ENCODE results near the gene MID1.

The MID1 gene

DNA sequence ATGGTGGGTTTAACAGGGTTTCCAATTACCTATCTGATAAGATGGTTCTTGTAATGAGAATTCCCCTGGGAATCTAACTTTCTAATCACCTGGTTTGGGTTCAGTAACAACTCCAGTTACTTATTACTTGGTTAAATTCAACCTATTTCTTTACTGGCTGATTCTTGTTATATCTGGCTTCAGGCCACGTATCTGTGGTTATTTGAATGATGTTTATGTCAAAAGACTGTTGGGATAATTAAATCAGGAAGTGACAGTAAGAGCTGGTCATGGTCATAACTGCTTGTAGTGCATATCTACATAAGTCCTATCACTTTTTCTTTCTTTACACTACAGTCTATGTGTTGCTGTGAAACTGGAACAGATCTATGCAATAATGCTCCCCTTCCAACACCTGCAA is 108.1 kb downstream of the MID1 start:
- Histone ChIP-seq H3K27ac (ENCODE audit: low read depth, low read length) (no peak overlapping the region), H3K4me3 (ENCODE audit: low read length) (no peak overlapping the region), H3K27me3 (ENCODE audit: insufficient read depth, low read length) (no peaks in the 10 kb centered on the region), H3K36me3 (ENCODE audit: insufficient read depth, low read length) (no peaks in the 10 kb centered on the region), H3K4me1 (ENCODE audit: insufficient read depth, low read length) (peaks cover 27% of the 10 kb centered on the region), H3K9me3 (ENCODE audit: insufficient read depth, low read depth, low read length) (no peaks in the 10 kb centered on the region), H3K9ac (ENCODE audit: low read depth, low read length) (no peak overlapping the region)
- 71% methylated on average over 1 of the region's 1 CpG for WGBS

DNA sequence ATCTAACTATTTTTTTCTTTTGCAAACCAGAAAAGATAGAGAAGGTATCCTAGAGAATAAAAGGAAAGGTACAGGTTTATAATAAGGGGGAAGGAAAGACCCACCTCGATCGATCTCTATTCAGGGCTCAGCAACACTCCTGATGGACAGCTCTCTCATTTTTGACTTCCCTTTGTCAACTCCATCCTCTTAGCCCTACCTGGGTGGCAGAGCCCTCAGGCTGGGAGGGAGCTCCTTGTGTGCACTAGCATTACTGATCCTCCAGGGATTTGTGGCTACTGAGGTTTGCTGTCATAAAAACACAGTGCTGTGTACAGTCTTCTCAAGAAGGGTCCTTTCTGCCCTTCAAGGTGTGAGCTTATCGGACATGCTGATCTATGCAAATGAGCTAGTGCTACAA is 111.0 kb downstream of the MID1 start:
- Histone ChIP-seq H3K27me3 (ENCODE audit: insufficient read depth, low read length) (no peaks in the 10 kb centered on the region), H3K9me3 (ENCODE audit: insufficient read depth, low read depth, low read length) (no peaks in the 10 kb centered on the region), H3K4me3 (ENCODE audit: low read length) (no peak overlapping the region), H3K9ac (ENCODE audit: low read depth, low read length) (no peak overlapping the region), H3K27ac (ENCODE audit: low read depth, low read length) (peak overlapping the region; percentile 66; the same call in 1 of the 2 replicates), H3K36me3 (ENCODE audit: insufficient read depth, low read length) (no peaks in the 10 kb centered on the region), H3K4me1 (ENCODE audit: insufficient read depth, low read length) (peaks cover 27% of the 10 kb centered on the region)
- 39% methylated on average over 1 of the region's 3 CpGs for WGBS

DNA sequence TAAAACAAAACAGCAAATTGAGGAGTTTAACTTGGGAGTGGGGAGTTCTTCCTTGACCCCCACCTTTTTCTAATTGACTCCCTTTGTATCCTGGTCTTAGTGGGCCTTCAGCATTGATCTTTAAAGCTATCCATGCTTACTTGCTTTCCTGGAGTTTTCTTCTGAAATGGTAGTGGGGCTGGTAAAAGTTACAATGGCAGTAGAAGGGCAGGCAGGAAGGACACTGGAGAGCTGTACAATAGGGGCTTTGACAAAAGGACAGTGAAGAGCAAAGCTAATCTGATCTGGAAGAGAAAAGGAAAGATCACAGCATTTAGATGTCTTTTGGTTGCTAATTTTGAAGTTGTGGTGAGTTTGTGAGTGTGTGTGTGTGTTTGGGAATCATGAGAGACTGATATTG is 111.5 kb downstream of the MID1 start:
- Histone ChIP-seq H3K9ac (ENCODE audit: low read depth, low read length) (peak overlapping the region; percentile 58; the same call in 1 of the 2 replicates), H3K4me3 (ENCODE audit: low read length) (no peak overlapping the region), H3K9me3 (ENCODE audit: insufficient read depth, low read depth, low read length) (no peaks in the 10 kb centered on the region), H3K27me3 (ENCODE audit: insufficient read depth, low read length) (no peaks in the 10 kb centered on the region), H3K36me3 (ENCODE audit: insufficient read depth, low read length) (no peaks in the 10 kb centered on the region), H3K27ac (ENCODE audit: low read depth, low read length) (peak overlapping the region; percentile 87), H3K4me1 (ENCODE audit: insufficient read depth, low read length) (peaks cover 27% of the 10 kb centered on the region)

DNA sequence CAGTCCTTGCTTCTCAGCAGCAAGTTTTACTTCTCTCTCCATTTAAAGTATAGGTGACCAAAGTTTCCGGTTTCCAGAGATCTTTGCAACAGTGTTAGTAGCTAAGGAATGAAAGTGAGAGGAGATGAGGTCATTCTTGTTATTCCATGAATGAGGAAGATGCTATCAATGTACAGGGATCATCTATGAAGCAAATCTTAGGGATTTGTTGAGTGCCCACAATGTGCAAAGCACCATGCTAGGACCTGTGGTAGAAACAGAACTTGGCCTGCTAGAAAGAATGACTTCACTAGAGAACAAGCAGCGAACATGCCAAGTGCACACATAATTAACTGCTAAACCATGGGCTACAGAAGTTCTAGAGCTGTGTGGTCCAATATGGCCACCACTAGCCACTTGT is 112.5 kb downstream of the MID1 start:
- Histone ChIP-seq H3K4me3 (ENCODE audit: low read length) (no peak overlapping the region), H3K27me3 (ENCODE audit: insufficient read depth, low read length) (no peaks in the 10 kb centered on the region), H3K4me1 (ENCODE audit: insufficient read depth, low read length) (peaks cover 27% of the 10 kb centered on the region), H3K36me3 (ENCODE audit: insufficient read depth, low read length) (no peaks in the 10 kb centered on the region), H3K9ac (ENCODE audit: low read depth, low read length) (no peak overlapping the region), H3K9me3 (ENCODE audit: insufficient read depth, low read depth, low read length) (no peaks in the 10 kb centered on the region), H3K27ac (ENCODE audit: low read depth, low read length) (peak overlapping the region; percentile 87; the same call in 1 of the 2 replicates)
- 97% methylated on average over 2 of the region's 2 CpGs for whole genome bisulfite sequencing

DNA sequence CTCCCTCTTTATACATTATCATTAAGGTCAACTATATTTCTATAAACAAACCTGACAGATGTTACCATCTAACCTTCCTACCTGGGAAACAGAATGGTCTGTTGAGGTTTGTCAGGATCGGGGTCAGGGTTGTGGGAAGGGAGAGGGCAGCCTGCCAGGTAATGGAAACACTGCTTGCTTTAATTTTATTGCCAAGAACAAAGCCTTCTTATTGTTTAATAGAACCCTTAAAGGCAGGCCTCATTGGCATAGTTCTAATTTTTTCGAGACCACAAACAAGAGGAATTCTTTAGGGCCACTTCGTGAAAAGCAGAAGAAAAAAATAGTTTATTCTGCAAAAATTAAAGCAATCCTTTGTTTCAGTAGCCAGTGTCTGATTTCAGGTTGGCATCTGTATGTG is 113.2 kb downstream of the MID1 start:
- H3K9ac ChIP-seq (ENCODE audit: low read depth, low read length) = no peak overlapping the region
- no peak overlapping the region for H3K4me3 ChIP-seq (ENCODE audit: low read length)
- WGBS = 100% methylated on average over 3 of the region's 3 CpGs
- no peak overlapping the region for H3K27ac ChIP-seq (ENCODE audit: low read depth, low read length)
- no peaks in the 10 kb centered on the region for H3K36me3 ChIP-seq (ENCODE audit: insufficient read depth, low read length)
- peaks cover 27% of the 10 kb centered on the region for H3K4me1 ChIP-seq (ENCODE audit: insufficient read depth, low read length)
- H3K27me3 ChIP-seq (ENCODE audit: insufficient read depth, low read length) = no peaks in the 10 kb centered on the region
- H3K9me3 ChIP-seq (ENCODE audit: insufficient read depth, low read depth, low read length) = no peaks in the 10 kb centered on the region

- Histone ChIP-seq H3K36me3 (ENCODE audit: insufficient read depth, low read length) (no peaks in the 10 kb centered on the region), H3K4me3 (ENCODE audit: low read length) (no peak overlapping the region), H3K27ac (ENCODE audit: low read depth, low read length) (no peak overlapping the region), H3K4me1 (ENCODE audit: insufficient read depth, low read length) (peaks cover 27% of the 10 kb centered on the region), H3K9ac (ENCODE audit: low read depth, low read length) (no peak overlapping the region), H3K9me3 (ENCODE audit: insufficient read depth, low read depth, low read length) (no peaks in the 10 kb centered on the region), H3K27me3 (ENCODE audit: insufficient read depth, low read length) (no peaks in the 10 kb centered on the region)
- WGBS = 100% methylated on average over 2 of the region's 4 CpGs
These were observed 113.6 kb downstream of the MID1 start for GRCh38 chrX:10506781-10507180.

DNA sequence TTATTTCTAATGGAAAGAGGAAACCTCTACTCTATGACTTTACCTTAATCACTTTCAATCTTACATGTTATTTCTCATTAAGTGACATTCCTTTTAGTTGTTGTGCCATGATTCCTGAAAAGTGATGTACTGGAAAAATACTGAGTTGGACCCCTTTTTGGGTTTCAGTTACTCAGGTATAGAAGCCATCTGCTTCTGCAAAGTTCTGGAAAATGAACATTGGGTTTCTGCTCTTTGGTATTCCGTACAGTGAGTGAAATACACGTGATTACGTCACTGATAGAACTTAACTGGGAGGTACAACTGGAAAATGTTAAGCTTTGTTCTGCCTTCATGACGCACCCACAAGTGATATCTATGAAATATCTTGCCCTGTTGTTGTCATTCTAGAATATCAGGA is 114.7 kb downstream of the MID1 start:
- Histone ChIP-seq H3K4me1 (ENCODE audit: insufficient read depth, low read length) (peaks cover 27% of the 10 kb centered on the region), H3K27me3 (ENCODE audit: insufficient read depth, low read length) (no peaks in the 10 kb centered on the region), H3K9me3 (ENCODE audit: insufficient read depth, low read depth, low read length) (no peaks in the 10 kb centered on the region), H3K9ac (ENCODE audit: low read depth, low read length) (no peak overlapping the region), H3K36me3 (ENCODE audit: insufficient read depth, low read length) (0 out of 2 replicates have a peak, but pooled peaks cover under 1% of the 10 kb centered on the region), H3K27ac (ENCODE audit: low read depth, low read length) (no peak overlapping the region), H3K4me3 (ENCODE audit: low read length) (no peak overlapping the region)
- 96% methylated on average over 4 of the region's 4 CpGs for WGBS

- Histone ChIP-seq H3K9me3 (ENCODE audit: insufficient read depth, low read depth, low read length) (no peaks in the 10 kb centered on the region), H3K36me3 (ENCODE audit: insufficient read depth, low read length) (0 out of 2 replicates have a peak, but pooled peaks cover 3% of the 10 kb centered on the region)
- WGBS = 96% methylated on average over 1 of the region's 2 CpGs
These were observed 117.4 kb downstream of the MID1 start for GRCh38 chrX:10502961-10503360.

DNA sequence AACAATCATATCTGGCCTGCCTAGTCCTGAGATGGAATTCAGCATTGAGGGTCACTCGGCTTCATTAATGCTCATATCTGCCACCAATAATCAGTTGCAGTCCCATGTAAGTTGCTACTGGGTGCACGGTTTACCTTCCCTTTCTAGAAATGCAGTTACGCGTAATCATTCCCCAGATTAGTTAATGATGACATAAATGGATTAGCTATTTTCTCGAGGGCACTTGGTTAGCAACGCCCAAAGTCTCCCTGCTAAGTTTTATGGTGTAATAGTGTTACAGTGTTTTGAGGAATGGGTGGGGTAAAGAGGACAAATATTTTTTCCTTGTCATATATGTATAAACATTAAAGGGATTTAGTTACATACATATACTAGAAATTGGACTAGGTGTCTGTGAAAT is 118.8 kb downstream of the MID1 start:
- Histone ChIP-seq H3K4me1 (ENCODE audit: insufficient read depth, low read length) (no peaks in the 10 kb centered on the region), H3K27ac (ENCODE audit: low read depth, low read length) (no peak overlapping the region), H3K4me3 (ENCODE audit: low read length) (no peak overlapping the region), H3K9ac (ENCODE audit: low read depth, low read length) (no peak overlapping the region), H3K27me3 (ENCODE audit: insufficient read depth, low read length) (no peaks in the 10 kb centered on the region), H3K9me3 (ENCODE audit: insufficient read depth, low read depth, low read length) (no peaks in the 10 kb centered on the region), H3K36me3 (ENCODE audit: insufficient read depth, low read length) (0 out of 2 replicates have a peak, but pooled peaks cover 3% of the 10 kb centered on the region)
- 90% methylated on average over 6 of the region's 6 CpGs for WGBS

More at GRCh38 chrX:10502961-10503360, 117.4 kb downstream of the MID1 start:
- Histone ChIP-seq H3K9ac (ENCODE audit: low read depth, low read length) (no peak overlapping the region), H3K4me1 (ENCODE audit: insufficient read depth, low read length) (peaks cover 6% of the 10 kb centered on the region), H3K27ac (ENCODE audit: low read depth, low read length) (no peak overlapping the region), H3K4me3 (ENCODE audit: low read length) (no peak overlapping the region), H3K27me3 (ENCODE audit: insufficient read depth, low read length) (no peaks in the 10 kb centered on the region)

- no peaks in the 10 kb centered on the region for H3K9me3 ChIP-seq (ENCODE audit: insufficient read depth, low read depth, low read length)
- no peak overlapping the region for H3K9ac ChIP-seq (ENCODE audit: low read depth, low read length)
- no peak overlapping the region for H3K4me3 ChIP-seq (ENCODE audit: low read length)
- no peak overlapping the region for H3K27ac ChIP-seq (ENCODE audit: low read depth, low read length)
- no peaks in the 10 kb centered on the region for H3K4me1 ChIP-seq (ENCODE audit: insufficient read depth, low read length)
- H3K36me3 ChIP-seq (ENCODE audit: insufficient read depth, low read length) = peaks cover 22% of the 10 kb centered on the region
- no peaks in the 10 kb centered on the region for H3K27me3 ChIP-seq (ENCODE audit: insufficient read depth, low read length)
These were observed 123.9 kb downstream of the MID1 start for GRCh38 chrX:10496345-10496965.

- Histone ChIP-seq H3K4me1 (ENCODE audit: insufficient read depth, low read length) (no peaks in the 10 kb centered on the region), H3K9ac (ENCODE audit: low read depth, low read length) (no peak overlapping the region), H3K27me3 (ENCODE audit: insufficient read depth, low read length) (no peaks in the 10 kb centered on the region), H3K36me3 (ENCODE audit: insufficient read depth, low read length) (peaks cover 21% of the 10 kb centered on the region), H3K9me3 (ENCODE audit: insufficient read depth, low read depth, low read length) (no peaks in the 10 kb centered on the region), H3K4me3 (ENCODE audit: low read length) (no peak overlapping the region), H3K27ac (ENCODE audit: low read depth, low read length) (no peak overlapping the region)
- WGBS = 89% methylated on average over 3 of the region's 3 CpGs
These were observed 124.7 kb downstream of the MID1 start for GRCh38 chrX:10495677-10496076.

GRCh38 chrX:10492250-10492649 is 128.1 kb downstream of the MID1 start:
- H3K9me3 ChIP-seq (ENCODE audit: insufficient read depth, low read depth, low read length) = no peaks in the 10 kb centered on the region
- no peaks in the 10 kb centered on the region for H3K4me1 ChIP-seq (ENCODE audit: insufficient read depth, low read length)
- H3K27me3 ChIP-seq (ENCODE audit: insufficient read depth, low read length) = no peaks in the 10 kb centered on the region
- H3K4me3 ChIP-seq (ENCODE audit: low read length) = no peak overlapping the region
- H3K36me3 ChIP-seq (ENCODE audit: insufficient read depth, low read length) = peaks cover 19% of the 10 kb centered on the region
- no peak overlapping the region for H3K27ac ChIP-seq (ENCODE audit: low read depth, low read length)
- H3K9ac ChIP-seq (ENCODE audit: low read depth, low read length) = no peak overlapping the region

Data from HUES64 (cell line).